Measurements from ENCODE around the gene HECTD4.

HECTD4 gene

DNA sequence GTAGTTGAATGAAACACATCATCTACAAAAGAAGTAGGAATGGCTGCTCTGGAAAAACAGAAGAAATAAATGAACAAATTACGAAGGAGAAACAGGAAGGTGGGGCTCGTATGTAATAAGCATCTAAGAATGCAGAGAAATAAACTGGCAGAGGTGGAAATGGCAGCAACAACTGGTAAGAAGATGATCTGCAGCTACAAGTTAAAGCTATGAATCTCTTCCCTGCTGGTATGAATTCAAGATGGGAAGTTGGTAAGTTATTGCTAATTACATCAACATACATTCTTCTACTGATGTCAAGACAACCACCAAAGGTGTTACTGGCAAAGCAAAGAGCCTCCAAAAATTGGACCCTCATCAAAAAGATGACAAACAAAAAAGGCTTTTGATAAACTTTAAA, 59.8 kb downstream of the HECTD4 start:
- no peak for DNase-seq (ENCODE audit: low read depth)

DNA sequence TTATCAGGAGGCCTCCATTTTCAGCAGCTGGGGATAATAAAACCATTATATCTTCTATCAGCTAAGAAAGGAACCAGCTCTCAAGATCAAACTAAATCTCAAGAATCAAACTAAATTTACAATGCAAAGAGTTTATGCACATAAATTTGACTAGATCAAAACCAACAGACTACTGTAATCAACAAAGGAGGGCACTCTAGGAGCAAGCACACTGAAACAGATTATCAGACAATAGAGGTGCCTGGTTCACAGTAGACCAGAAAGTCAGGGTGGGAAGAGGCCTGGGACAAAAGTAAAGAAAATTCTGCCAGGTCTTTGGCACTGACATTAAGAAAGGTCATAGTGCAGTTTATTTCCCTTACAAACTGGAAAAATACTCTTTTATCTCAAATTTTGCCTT, 61.0 kb downstream of the HECTD4 start:
- DNase-seq (ENCODE audit: low read depth) = no peak

DNA sequence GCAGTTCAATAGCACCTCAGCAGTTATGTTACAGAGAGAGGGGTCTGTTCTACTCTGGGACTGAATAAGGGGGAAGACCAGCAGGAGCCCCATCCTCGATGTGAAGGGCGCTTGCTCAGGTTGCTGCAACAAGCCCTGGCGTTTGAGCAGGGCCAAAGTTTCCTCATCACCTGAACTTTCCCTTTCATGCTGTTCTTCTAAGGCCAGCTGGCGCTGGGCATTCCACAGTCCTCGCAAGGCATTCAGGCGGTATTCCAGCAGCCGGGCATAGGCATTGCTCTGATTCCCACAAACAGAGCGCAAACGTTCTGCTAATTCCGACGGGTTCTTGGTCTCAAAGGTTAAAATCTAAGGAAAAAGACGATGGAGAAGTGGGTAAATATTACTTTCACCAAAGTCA, 62.8 kb downstream of the HECTD4 start:
- no peak for DNase-seq (ENCODE audit: low read depth)

DNA sequence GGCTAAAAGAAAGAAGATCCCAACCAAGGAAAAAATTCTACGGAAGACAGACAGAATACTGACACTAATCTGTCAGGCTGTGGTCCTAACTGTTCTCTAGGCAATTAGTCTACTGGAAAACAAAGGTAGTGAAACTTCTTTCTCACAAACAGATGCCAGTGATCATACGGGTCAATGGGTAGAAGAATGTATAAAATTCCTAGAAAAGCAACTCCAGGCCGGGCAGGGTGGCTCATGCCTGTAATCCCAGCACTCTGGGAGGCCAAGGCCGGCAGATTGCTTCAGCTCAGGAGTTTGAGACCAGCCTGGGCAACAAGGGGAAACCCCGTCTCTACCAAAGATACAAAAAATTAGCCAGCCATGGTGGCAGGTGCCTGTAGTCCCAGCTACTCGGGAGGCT, 64.8 kb downstream of the HECTD4 start:
- no peak for DNase-seq (ENCODE audit: low read depth)

DNA sequence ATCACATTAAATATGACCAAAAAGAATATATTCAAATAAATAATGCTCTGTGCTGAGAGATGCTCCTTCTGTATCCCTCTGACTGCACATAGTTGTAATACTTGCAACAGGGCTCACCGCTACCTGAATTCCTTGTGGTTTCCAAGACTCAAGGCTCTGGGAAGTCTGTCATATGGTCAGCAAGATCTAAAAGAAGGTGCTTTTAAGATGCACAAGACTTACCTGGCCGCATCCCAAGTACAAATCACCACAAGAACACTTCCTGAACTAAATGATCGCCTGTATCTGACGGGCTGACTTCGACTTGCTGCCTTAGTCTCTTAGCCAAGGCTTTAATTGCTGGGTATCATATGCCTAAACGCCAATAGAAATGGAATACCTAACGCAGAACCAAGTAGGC, 67.2 kb downstream of the HECTD4 start:
- DNase-seq (ENCODE audit: low read depth) = no peak

DNA sequence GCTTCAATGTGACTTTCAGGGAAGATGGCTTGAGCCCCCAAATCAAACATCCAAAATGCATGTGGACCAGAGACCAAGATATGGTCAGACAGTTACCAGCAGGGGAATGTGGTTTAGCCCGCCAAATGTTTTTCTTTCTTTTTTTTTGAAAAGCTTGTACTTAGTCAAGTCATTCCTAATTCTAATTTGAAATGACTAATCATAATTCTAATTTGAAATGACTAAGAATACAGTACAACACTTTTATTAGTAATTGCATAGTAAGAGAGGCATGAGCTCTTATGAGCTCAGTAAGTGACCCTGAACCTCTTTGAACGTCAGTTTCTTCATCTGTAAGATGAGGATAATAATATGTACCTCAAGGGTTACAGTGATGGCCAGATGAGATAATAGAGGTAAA, 72.4 kb downstream of the HECTD4 start:
- DNase-seq (ENCODE audit: low read depth) = no peak

DNA sequence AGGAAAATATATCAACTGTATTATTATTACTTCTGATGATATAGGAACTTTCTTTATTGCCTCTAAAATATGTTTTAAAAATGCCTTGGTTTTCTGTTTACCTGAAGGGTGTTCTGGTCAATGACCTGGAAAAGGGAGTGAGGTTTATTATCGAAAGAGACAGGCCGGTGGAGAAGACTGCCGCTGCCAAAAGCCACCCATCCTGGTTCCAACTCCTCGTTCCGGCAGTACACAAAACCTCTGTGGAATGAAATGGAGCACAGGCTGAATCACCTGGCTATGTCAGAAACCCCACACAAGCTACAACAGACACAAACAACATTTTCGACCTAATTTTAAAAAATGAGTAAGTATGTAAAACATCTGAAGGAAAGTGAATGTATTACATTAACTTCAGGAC, 73.6 kb downstream of the HECTD4 start:
- DNase-seq (ENCODE audit: low read depth) = no peak

DNA sequence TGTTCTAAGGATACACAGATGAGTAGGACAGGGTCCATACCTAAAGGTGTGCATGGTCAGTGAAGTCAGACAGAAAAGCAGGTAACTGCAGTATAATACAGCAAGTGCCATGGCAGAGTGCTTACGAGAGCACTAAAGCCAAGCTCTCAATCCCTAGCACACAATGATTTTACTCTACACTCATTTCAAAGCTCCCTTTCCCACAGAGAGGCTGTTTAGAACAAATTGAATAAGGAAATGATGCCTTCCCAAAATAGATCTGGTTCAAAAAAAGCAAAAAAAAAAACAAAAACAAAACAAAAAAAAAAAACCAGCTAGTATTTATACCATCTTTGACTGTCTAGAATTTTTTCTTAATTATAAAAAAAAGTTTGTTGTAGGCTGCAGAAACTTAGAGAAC, 74.1 kb downstream of the HECTD4 start:
- DNase-seq (ENCODE audit: low read depth) = no peak

DNA sequence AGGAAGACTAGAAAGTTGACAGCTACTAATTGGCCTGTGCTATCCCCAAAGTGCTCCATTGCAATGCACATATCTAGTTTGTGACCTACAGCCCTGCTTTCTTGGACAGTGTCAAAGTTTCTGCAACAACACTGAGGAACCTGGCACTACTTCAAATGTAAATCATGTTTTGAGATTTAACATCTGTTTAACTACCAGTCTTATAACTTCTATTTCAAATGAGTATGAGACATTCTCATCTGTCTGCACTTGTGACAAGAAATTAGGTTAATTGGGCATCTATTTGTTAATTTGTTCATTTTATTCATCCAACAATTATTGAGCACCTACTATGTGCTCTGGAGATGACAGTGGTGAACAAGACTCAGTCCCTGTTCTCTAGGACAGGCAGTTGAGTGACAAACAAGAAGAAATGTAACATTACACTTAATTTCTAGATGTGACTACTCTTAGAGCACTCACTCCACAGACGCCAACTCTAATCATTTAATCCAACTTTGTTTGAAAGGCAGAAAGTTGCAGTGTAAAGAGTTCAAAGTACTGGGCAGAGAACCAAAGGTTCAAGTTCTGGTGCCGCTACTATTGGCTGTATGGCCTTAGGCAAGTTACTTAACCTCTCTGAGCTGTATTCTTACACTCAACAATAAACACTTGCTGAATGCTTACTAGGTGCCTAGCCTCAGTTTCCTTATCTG, 74.8 kb downstream of the HECTD4 start:
- no peak for DNase-seq (ENCODE audit: low read depth)

DNA sequence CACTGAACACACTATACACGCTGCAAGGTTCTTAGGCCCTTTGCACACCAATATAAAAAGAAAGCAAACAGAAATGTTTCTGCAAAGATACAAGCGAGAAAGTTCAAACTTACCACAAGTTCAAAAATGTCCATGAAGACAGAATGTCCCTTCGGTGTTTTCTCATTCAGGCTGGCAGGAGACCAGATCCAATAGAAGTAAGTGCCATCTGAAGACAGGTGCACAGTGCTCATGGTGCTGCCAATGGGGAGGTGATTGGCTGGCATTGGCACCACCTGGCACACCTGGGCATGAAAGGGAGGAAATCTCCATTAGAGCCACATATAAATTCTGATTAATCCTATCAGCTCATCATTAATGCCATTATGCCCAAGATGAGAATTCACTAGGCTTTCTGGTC, 76.3 kb downstream of the HECTD4 start:
- no peak for DNase-seq (ENCODE audit: low read depth)

DNA sequence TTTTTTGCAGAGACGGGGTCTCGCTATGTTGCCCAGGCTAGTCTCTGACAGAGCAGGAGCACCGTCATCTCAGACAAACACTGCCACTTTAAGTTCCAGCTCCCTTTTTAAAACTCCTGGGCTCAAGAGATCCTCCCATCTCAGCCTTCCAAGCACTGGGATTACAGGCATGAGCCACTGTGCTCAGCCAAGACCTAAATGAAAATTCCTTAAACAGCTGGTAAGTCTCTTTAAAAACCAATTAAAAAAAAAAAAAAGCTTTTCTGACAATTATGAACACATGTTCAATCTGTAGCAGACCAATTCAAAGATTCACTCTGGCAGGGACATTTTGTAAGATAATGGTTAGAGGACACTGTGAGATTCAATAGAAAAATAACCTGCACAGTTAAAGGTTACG, 77.8 kb downstream of the HECTD4 start:
- no peak for DNase-seq (ENCODE audit: low read depth)

DNA sequence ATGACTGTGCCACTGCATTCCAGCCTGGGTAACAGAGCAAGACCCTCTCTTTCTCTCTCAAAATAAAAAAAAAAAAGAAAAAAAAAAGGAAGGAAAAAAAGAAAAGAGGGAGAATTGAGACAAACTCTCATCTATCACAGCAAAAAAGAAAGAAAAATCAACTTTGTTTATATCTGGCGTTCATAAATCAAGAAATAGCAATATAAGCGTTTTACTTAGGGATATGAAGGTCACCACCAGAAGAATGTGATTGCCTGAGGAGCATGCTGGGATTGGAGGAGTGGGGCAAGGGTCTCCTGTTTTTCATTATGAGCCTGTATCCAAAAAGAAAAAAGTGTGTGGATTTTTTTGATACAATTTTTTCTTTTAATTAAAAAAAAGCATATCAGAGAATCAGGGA, 78.4 kb downstream of the HECTD4 start:
- DNase-seq (ENCODE audit: low read depth) = no peak

DNA sequence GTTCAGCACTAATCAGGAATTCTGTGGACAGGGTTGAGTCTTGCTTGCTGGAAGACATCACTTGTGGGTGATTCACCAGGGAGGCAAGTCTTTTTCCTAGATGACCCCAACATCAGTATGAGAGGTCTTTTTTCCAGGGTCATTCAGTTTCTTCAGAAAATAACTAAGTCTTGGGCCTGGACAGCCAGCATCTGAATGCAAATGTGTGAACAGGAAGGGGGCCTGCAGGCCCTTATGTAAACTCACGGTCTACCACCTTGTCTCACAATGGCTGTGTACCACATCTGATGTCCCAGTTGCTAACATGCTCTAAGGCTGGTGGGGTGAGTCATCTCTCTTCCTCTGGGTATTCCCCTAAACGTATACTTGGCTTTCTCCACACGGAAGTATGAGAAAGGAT, 79.2 kb downstream of the HECTD4 start:
- no peak for DNase-seq (ENCODE audit: low read depth)

DNA sequence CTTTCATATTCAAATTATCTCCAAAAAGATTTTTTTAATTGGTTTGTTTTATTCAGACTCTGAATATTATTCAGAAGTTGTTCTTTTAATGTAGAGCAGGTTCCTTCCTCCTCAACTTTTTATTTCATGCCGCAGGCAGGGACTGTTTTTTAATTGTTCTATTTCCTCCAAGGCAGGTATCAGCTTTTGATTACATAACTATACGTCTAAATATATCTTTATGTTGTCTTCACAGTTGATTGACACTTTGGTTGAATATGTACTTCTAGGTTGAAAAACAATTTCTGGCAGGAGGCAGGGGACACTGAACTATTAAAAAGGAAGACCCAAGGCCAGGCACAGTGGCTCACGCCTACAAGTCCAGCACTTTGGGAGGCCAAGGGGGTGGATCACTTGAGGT, 82.5 kb downstream of the HECTD4 start:
- DNase-seq (ENCODE audit: low read depth) = no peak

DNA sequence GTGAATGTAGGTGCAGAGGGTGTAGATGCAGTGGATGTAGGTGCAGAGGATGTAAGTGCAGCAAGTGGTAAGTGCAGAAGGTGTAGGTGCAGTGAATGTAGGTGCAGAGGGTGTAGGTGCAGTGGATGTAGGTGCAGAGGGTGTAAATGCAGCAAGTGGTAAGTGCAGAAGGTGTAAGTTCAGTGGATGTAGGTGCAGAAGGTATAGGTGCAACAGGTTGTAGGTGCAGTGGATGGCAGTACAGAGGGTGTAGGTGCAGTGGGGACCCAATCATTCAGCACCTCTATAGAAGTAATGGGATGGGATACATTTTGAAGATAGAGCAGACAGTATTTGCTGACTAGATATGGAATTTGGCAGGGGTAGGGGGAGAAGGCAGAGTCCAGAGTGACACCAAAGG, 85.0 kb downstream of the HECTD4 start:
- no peak for DNase-seq (ENCODE audit: low read depth)

DNA sequence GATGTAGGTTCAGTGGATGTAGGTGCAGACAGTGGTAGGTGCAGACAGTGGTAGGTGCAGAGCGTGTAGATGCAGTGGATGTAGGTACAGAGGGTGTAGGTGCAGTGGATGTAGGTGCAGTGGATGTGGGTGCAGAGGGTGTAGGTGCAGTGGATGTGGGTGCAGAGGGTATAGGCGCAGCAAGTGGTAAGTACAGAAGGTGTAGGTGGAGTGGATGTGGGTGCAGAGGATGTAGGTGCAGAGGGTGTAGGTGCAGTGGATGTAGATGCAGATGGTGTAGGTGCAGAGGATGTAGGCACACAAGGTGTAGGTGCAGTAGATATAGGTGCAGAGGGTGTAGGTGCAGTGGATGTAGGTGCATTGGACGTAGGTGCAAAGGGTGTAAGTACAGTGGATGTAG, 86.0 kb downstream of the HECTD4 start:
- no peak for DNase-seq (ENCODE audit: low read depth)

DNA sequence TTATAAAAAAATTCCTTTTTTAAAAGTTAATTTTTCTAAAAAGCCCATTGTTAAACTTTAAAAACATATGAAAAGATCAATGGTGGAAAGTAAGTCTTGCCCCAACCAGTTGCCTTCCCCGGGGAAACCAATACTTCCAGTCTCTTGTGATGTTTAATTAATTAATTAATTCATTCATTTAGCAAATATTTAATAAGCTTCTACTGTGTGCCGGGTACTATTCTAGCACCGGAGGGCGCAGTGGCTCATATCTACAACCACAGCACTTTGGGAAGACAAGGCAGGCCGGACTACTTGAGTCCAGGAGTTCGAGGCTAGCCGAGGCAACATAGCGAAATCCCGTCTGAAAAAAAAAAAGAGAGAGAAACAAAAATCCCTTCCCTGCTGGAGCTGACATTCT, 87.4 kb downstream of the HECTD4 start:
- no peak for DNase-seq (ENCODE audit: low read depth)

DNA sequence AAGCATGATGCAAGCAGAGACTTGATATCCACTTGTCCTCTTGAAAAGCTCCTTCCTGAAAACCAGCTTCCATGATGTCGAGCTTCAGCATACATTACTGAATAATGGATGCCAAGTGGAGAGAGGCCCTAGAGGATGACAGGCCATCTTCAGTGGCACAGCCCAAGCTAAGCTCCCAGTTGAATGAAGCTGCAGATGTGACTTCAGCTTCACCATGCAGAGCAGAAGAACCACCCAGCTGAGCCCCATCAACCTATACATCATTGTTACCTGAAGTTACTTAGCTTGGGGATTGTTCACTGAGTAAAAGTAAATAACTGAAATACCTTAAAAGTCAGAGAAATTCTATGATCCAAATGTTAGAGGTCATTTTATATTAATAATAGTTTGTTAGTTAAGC, 93.6 kb downstream of the HECTD4 start:
- no peak for DNase-seq (ENCODE audit: low read depth)

DNA sequence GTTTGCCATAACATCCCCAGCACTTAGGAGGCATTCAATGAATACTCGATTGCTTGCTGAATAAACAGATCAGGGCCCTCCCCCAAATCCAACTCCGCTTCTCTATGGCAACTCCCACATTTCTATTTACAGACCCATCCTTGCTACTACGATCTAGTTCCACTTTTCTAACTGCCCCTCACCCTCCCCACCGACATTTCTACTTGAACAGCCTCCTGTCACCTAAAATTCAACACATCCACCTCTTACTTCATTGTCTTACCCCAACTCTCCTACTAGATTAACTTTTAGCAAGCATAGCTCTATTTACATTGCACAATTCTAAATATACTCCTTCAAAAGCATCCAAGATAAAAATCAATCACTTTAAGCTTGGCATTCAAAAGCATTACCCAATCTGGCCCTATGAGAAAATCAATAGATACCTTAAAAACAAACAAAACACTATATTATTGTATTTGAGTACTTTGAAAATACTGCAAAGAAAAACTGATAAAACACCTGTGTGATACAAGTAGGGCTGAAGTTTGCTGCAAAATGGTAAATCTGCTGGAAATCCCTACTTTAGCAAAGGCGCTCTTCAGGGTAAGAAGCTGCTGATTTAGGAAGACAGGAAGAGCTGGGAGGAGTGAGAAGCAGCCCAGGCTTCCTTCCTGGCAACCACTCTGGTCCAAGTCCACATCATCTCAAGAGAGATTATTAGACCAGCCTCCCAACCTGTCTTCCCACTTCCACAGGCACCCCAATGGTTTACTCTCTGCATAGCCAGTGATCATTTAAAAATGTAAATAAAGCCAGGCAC, 96.4 kb downstream of the HECTD4 start:
- no peak for DNase-seq (ENCODE audit: low read depth)

DNA sequence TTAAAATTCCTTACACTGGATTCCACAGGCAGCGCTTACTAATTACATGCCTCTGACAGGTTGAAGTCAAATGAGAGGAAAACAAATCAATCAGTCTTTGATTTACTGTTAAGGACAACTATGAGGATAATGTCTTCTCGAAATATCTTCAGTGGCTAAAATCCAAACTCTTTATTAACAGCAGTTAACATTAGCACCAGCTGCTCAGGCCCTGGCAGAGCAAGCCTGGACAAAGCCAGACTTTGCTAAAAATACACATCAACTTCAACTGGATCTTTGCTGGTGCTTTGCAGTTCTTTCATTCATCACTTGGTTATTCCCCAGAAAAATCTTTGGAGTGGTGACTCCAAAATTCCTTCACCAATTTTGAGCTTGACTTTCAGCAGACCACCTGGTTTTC, 98.7 kb downstream of the HECTD4 start:
- no peak for DNase-seq (ENCODE audit: low read depth)

DNA sequence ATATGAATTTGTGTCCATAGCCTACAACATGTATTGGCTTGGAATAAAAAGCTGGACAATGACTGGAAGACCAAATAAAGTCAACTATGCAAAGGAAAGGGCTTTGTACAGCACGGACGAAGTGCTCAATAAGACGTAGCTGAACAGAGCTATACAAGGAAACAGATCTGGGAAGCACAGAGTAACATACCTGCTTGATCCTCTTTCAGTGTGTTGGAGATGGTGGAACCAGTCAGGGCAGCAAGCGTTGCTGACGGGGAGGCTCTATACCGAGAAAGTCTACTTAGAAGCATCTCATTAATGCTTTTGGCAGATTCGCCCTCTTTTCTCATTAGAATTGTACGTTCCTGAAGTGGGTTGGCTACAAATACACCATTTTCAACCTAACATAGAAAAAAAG, 99.3 kb downstream of the HECTD4 start:
- DNase-seq (ENCODE audit: low read depth) = no peak

DNA sequence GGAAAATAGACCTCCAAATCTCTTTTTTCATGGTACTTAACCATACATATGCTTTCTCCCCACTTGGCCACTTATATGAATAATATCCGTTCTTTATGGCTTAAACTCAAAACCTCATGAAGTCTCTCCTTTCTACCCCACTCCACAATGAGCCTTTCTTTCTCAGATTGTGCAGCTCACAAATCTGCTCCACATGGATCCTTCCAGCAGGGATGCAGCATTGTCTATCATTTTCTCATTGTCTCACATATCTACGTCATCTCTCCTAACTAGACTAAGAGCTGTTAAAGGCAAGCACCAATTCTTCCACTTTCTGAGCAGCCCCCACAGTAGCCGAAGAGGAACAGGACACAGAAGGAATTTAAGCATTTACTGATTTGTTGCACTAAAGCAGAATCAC, 106.4 kb downstream of the HECTD4 start:
- DNase-seq (ENCODE audit: low read depth) = no peak

DNA sequence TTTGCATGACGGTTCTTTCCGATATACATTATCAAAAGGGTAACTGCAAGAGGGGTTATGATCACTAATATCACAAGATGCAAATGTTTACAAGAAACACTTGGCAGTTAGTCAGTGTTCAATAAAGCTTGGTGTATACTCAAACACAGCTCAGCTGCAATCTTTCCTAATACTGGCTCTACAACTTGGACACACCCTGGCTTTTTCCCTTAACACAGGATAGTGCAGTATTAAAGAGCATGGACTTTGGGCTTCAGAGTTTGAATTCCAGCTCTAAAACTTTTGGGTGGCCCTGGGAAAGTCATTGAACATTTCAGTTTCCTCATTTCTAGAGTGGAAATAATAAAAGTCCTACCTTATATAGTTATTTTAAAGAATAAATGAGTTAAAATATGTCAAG, 107.0 kb downstream of the HECTD4 start:
- DNase-seq (ENCODE audit: low read depth) = no peak

DNA sequence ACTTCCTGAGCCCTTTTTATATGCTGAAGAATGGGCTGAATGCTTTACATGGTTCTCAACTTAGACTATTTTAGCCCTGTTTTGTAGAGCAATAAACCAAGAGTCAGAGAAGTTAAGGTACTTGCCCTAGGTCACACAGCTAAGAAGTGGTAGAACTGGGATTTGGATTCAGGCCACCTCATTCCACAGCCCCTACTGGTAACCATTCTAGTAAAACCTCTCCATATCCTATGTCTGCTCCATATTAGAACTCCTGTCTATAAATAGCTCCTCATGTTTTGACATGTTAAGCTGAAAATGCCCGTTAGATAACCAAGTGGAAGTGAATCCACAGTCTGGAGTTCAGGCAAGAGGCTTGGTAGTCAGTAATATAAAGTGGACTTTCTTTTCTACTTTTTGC, 111.6 kb downstream of the HECTD4 start:
- DNase-seq (ENCODE audit: low read depth) = no peak

All from fibroblast of gingiva (primary cell).